IMR-90 (cell line): ENCODE data around the gene WDR76. TPM values are rescaled to one million over a fixed set of nuclear protein-coding genes. Genes with fewer than 3 reads are reported as not detected.

Experiments
- ATAC-seq: fragments of 200-7000 bp; cut with Tn5 transposase; 2 replicates; pipeline ENCODE4 v1.9.1; 2020; ENCODE audit warnings: low read depth, mild to moderate bottlenecking, moderate library complexity
- BruUV-seq: library from RNA; stranded (reverse); fragments of 400-500 nt; replicated peaks from 2 replicates; lab custom pipeline; 2021; lab: Mats Ljungman, UMichigan
- CTCF ChIA-PET: fragments of 300-600 bp; formaldehyde crosslinking; extraction: SDS; loops from one replicate; lab custom pipeline; 2021; ENCODE audit warnings: antibody characterized with exemption; lab: Yijun Ruan, JAX
- POLR2A ChIA-PET: fragments of 300-600 bp; sonication (Branson Sonifier 250); formaldehyde crosslinking; loops from one replicate; lab custom pipeline; 2022; ENCODE audit warnings: antibody characterized with exemption; ENCODE audit not compliant: unreplicated experiment; lab: Charles Lee
- DNase-seq: peaks from one replicate; pipeline ENCODE4 v3.0.0; 2013
- H2AFZ ChIP-seq: replicated peaks from 2 replicates; pipeline ENCODE3; 2013; ENCODE audit warnings: low read length, mild to moderate bottlenecking; ENCODE audit not compliant: poor library complexity
- H2AK5ac ChIP-seq: 2 replicates; pipeline ENCODE4 v1.6.1; 2013; ENCODE audit warnings: low read depth, low read length, inconsistent platforms
- H2AK9ac ChIP-seq: replicated peaks from 2 replicates; pipeline ENCODE3; 2013; ENCODE audit warnings: mild to moderate bottlenecking, low read depth, low read length, moderate library complexity; ENCODE audit not compliant: poor library complexity
- H2BK120ac ChIP-seq: 2 replicates; pipeline ENCODE4 v1.6.1; 2013; ENCODE audit warnings: low read depth, low read length, inconsistent platforms
- H2BK15ac ChIP-seq: 3 replicates; pipeline ENCODE4 v1.6.1; 2013; ENCODE audit warnings: low read depth, low read length, inconsistent platforms
- H2BK20ac ChIP-seq: 2 replicates; pipeline ENCODE4 v1.6.1; 2013; ENCODE audit warnings: low read depth, mild to moderate bottlenecking, inconsistent platforms, low read length, moderate library complexity
- H2BK5ac ChIP-seq: 2 replicates; pipeline ENCODE4 v1.6.1; 2013; ENCODE audit warnings: mild to moderate bottlenecking, low read depth, low read length, inconsistent platforms; ENCODE audit not compliant: poor library complexity, severe bottlenecking
- H3K14ac ChIP-seq: replicated peaks from 2 replicates; pipeline ENCODE4 v1.6.1; 2013; ENCODE audit warnings: low read depth, low read length, inconsistent platforms
- H3K18ac ChIP-seq: 2 replicates; pipeline ENCODE4 v1.6.1; 2013; ENCODE audit warnings: low read depth, low read length, control low read depth
- H3K23ac ChIP-seq: 2 replicates; pipeline ENCODE4 v1.6.1; 2013; ENCODE audit warnings: low read depth, low read length, inconsistent platforms
- H3K27ac ChIP-seq: 2 replicates; pipeline ENCODE4 v1.5.1; 2013; ENCODE audit warnings: mild to moderate bottlenecking, control low read depth, low read length; ENCODE audit not compliant: insufficient read depth
- H3K27me3 ChIP-seq: 2 replicates; pipeline ENCODE4 v1.6.1; 2013; ENCODE audit warnings: low read length; ENCODE audit not compliant: control insufficient read depth, insufficient read depth
- H3K36me3 ChIP-seq: 2 replicates; pipeline ENCODE4 v1.6.1; 2013; ENCODE audit warnings: low read length, mixed read lengths; ENCODE audit not compliant: control insufficient read depth, insufficient read depth
- H3K4ac ChIP-seq: 2 replicates; pipeline ENCODE4 v1.6.1; 2013; ENCODE audit warnings: low read depth, low read length, inconsistent platforms
- H3K4me1 ChIP-seq: 2 replicates; pipeline ENCODE4 v1.6.1; 2013; ENCODE audit warnings: low read length, mixed read lengths; ENCODE audit not compliant: control insufficient read depth, insufficient read depth
- H3K4me2 ChIP-seq: 2 replicates; pipeline ENCODE4 v1.6.1; 2013; ENCODE audit warnings: low read depth, mild to moderate bottlenecking, control low read depth, low read length, moderate library complexity
- H3K4me3 ChIP-seq: 2 replicates; pipeline ENCODE4 v1.5.1; 2013; ENCODE audit warnings: low read depth, mild to moderate bottlenecking, control low read depth, low read length, moderate library complexity; ENCODE audit not compliant: insufficient read depth
- H3K56ac ChIP-seq: 2 replicates; pipeline ENCODE4 v1.6.1; 2013; ENCODE audit warnings: low read length, inconsistent platforms; ENCODE audit not compliant: insufficient read depth; ENCODE audit errors: extremely low read depth
- H3K79me1 ChIP-seq, 2 experiments: 2 replicates each; pipeline ENCODE4 v1.6.1; 2013; ENCODE audit warnings: low read length in 2 of 2, inconsistent platforms in 1 of 2, low read depth in 1 of 2
- H3K9ac ChIP-seq: 2 replicates; pipeline ENCODE4 v1.6.1; 2013; ENCODE audit warnings: low read depth, low read length, control low read depth
- H3K9me1 ChIP-seq: 2 replicates; pipeline ENCODE4 v1.6.1; 2013; ENCODE audit warnings: low read length, inconsistent platforms; ENCODE audit not compliant: insufficient read depth
- H3K9me3 ChIP-seq: 2 replicates; pipeline ENCODE4 v1.6.1; 2013; ENCODE audit warnings: low read length; ENCODE audit not compliant: control insufficient read depth, insufficient read depth
- H4K20me1 ChIP-seq: 2 replicates; pipeline ENCODE4 v1.6.1; 2013; ENCODE audit warnings: low read length, inconsistent platforms; ENCODE audit not compliant: insufficient read depth
- H4K5ac ChIP-seq: 2 replicates; pipeline ENCODE4 v1.6.1; 2013; ENCODE audit warnings: mild to moderate bottlenecking, low read depth, low read length, control low read depth
- H4K8ac ChIP-seq, 2 experiments: 2 replicates each; pipeline ENCODE4 v1.6.1; 2013; ENCODE audit warnings: low read depth in 2 of 2, low read length in 2 of 2, control low read depth in 1 of 2, inconsistent platforms in 1 of 2
- H4K91ac ChIP-seq: 2 replicates; pipeline ENCODE4 v1.6.1; 2013; ENCODE audit warnings: low read depth, low read length, inconsistent platforms; ENCODE audit not compliant: insufficient read depth
- CTCF ChIP-seq: conservative IDR thresholded peaks from 2 replicates; pipeline ENCODE4 v1.5.1; 2012; ENCODE audit warnings: mild to moderate bottlenecking, low read depth, low read length, improper control_type of control experiment
- ELK1 ChIP-seq: fragments of 150-350 bp; IDR thresholded peaks from 2 replicates; pipeline ENCODE4 v1.6.1; 2016; ENCODE audit warnings: low read depth, mild to moderate bottlenecking, low read length, moderate library complexity, borderline replicate concordance
- FOS ChIP-seq: fragments of 150-350 bp; IDR thresholded peaks from 2 replicates; pipeline ENCODE4 v1.6.1; 2016; ENCODE audit warnings: low read depth, low read length
- MAFK ChIP-seq: IDR thresholded peaks from 2 replicates; pipeline ENCODE4 v1.6.1; 2012; ENCODE audit warnings: low read depth, low read length, improper control_type of control experiment
- MAZ ChIP-seq: IDR thresholded peaks from 2 replicates; pipeline ENCODE4 v1.6.1; 2012; ENCODE audit warnings: low read depth, mild to moderate bottlenecking, low read length, improper control_type of control experiment, moderate library complexity, borderline replicate concordance
- MXI1 ChIP-seq: IDR thresholded peaks from 2 replicates; pipeline ENCODE4 v1.6.1; 2012; ENCODE audit warnings: low read depth, mild to moderate bottlenecking, low read length, moderate library complexity, borderline replicate concordance
- NFE2L2 ChIP-seq: fragments of 150-350 bp; IDR thresholded peaks from 2 replicates; pipeline ENCODE4 v1.6.1; 2016; ENCODE audit warnings: low read depth, mild to moderate bottlenecking, low read length
- RAD21 ChIP-seq: IDR thresholded peaks from 2 replicates; pipeline ENCODE4 v1.6.1; 2012; ENCODE audit warnings: low read length, improper control_type of control experiment
- RCOR1 ChIP-seq: IDR thresholded peaks from 2 replicates; pipeline ENCODE4 v1.6.1; 2012; ENCODE audit warnings: mild to moderate bottlenecking, low read length, improper control_type of control experiment; ENCODE audit not compliant: insufficient replicate concordance
- RFX5 ChIP-seq: IDR thresholded peaks from 2 replicates; pipeline ENCODE4 v1.8.0; 2012; ENCODE audit warnings: low read depth, mild to moderate bottlenecking, low read length, moderate library complexity
- SMC3 ChIP-seq: fragments of 150-350 bp; IDR thresholded peaks from 2 replicates; pipeline ENCODE4 v1.6.1; 2016; ENCODE audit warnings: low read depth, mild to moderate bottlenecking, antibody characterized with exemption, low read length, moderate library complexity
- WGBS, 2 experiments: methylation state at CpG; one replicate each; pipeline versions ENCODE4 v1.1.5 to v1.1.7; 2013; ENCODE audit warnings: missing lambda C conversion rate in 2 of 2; ENCODE audit not compliant: insufficient read length in 1 of 2; ENCODE audit errors: extremely low coverage in 2 of 2; 5-methylcytosine and 5-hydroxymethylcytosine counted together
- dilution Hi-C: fragments of 300-500 bp; cut with HindIII; formaldehyde crosslinking; loops from one replicate; pipeline ENCODE4 v1.14.3; 2018; ENCODE audit warnings: low sequenced_read_pairs; ENCODE audit not compliant: unreplicated experiment
- in situ Hi-C: fragments of 300-500 bp; cut with MboI; formaldehyde crosslinking; loops from 3 replicates; pipeline ENCODE4 v1.14.3; 2019; ENCODE audit warnings: low sequenced_read_pairs, inconsistent platforms, mixed read lengths
- intact Hi-C: fragments of 100-400 bp; cut with micrococcal nuclease; formaldehyde crosslinking; loops from 2 replicates; pipeline ENCODE4 v1.10.0; 2022
- polyA plus RNA-seq, 3 experiments: library from polyadenylated mRNA; depleted of rRNA; stranded (reverse); fragments of >200 nt; gene quantifications; 2 replicates each; pipeline ENCODE4 v1.2.3, GENCODE V29; 2012; ENCODE audit warnings: low replicate concordance in 1 of 3
- total RNA-seq: library from RNA; depleted of rRNA; stranded (reverse); fragments of >200 nt; gene quantifications from 2 replicates; pipeline ENCODE4 v1.2.3, GENCODE V29; 2012

Gene WDR76
- total and polyA plus RNA-seq, 2 of the 4 experiments (the other 2 are of a cell fraction): 4.8 to 25.8 TPM

GRCh38 chr15:43799209-43799944 is 27.4 kb upstream of the WDR76 start:
- WGBS, 2 experiments: 92% methylated on average over 10 of the region's 16 CpGs; no CpG with 5 or more reads in 1 of the 2 experiments

More at GRCh38 chr15:43799209-43799944, 27.4 kb upstream of the WDR76 start:
- TF ChIP-seq MXI1: no peak
- TF ChIP-seq RFX5: no peak
- TF ChIP-seq ELK1: no peak
- TF ChIP-seq CTCF: no peak
- no peak for TF ChIP-seq MAFK
- TF ChIP-seq RCOR1: no peak
- no peak for TF ChIP-seq FOS
- TF ChIP-seq SMC3: no peak
- no peak for TF ChIP-seq NFE2L2
- TF ChIP-seq RAD21: no peak
- no peak for TF ChIP-seq MAZ
- Histone ChIP-seq H4K5ac (no peak overlapping the region), H2BK120ac (no peak overlapping the region), H3K27ac (no peak overlapping the region), H4K91ac (no peak overlapping the region), H4K8ac (peak overlapping the region in 1 of 2 experiments; percentile 94; a peak in 2 of 4 replicates), H2AFZ (no peak overlapping the region), H3K4me1 (peaks cover 15% of the 10 kb centered on the region), H3K4ac (peak overlapping the region; percentile 84), H2BK15ac (no peak overlapping the region), H3K4me3 (no peak overlapping the region), H3K4me2 (no peak overlapping the region), H3K36me3 (peaks cover 50% of the 10 kb centered on the region), H3K9me3 (no peaks in the 10 kb centered on the region), H3K27me3 (no peaks in the 10 kb centered on the region), H2BK20ac (no peak overlapping the region), H4K20me1 (peaks cover 32% of the 10 kb centered on the region), H2AK5ac (no peak overlapping the region), H3K18ac (no peak overlapping the region), H3K56ac (no peak overlapping the region), H2BK5ac (no peak overlapping the region), H3K23ac (no peak overlapping the region), H3K14ac (no peak overlapping the region), H2AK9ac (peak overlapping the region; percentile 83), H3K9me1 (peaks cover 24% of the 10 kb centered on the region), H3K9ac (no peak overlapping the region), H3K79me1 (peaks cover 20 to 69% of the 10 kb centered on the region in 2 experiments)
- intact Hi-C loops: no loop called here
- in situ Hi-C loops: no loop called here
- ATAC-seq (no peak), DNase-seq (no peak)
- CTCF ChIA-PET: no interaction called here
- dilution Hi-C loops: no loop called here
- POLR2A ChIA-PET: no interaction called here
- BruUV-seq: no TSS peak
